Thyroid gland (tissue), 4 donors: ENCODE data around the gene ZDHHC17. TPM values are rescaled to one million over a fixed set of nuclear protein-coding genes. Genes with fewer than 3 reads are reported as not detected.

Source experiments
- DNase-seq, 2 donors: peaks; one replicate each; pipeline ENCODE4 v3.0.0-alpha.2; 2019
- H3K27ac ChIP-seq, 3 donors: fragments of 200-600 bp; sonication (generic); 1 replicate in 2 of 3; 2 replicates in 1 of 3; pipeline ENCODE4 v1.5.1; 2016 to 2019; ENCODE audit warnings: mild to moderate bottlenecking in 1 of 3, moderate library complexity in 1 of 3
- H3K27me3 ChIP-seq: fragments of 200-600 bp; sonication (generic); one replicate; pipeline ENCODE4 v1.5.1; 2019
- H3K36me3 ChIP-seq, 2 donors: fragments of 200-600 bp; sonication (generic); one replicate each; pipeline ENCODE4 v1.5.1; 2016 to 2019
- H3K4me1 ChIP-seq, 2 donors: fragments of 200-600 bp; sonication (generic); one replicate each; pipeline ENCODE4 v1.5.1; 2017 to 2019
- H3K4me3 ChIP-seq, 3 donors: fragments of 200-600 bp; sonication (generic); replicated peaks in 1 of 3; 1 replicate in 2 of 3; 2 replicates in 1 of 3; pipeline ENCODE4 v1.5.1; 2016; ENCODE audit warnings: mild to moderate bottlenecking in 1 of 3
- H3K9me3 ChIP-seq: fragments of 200-600 bp; sonication (generic); one replicate; pipeline ENCODE4 v1.5.1; 2017
- CTCF ChIP-seq, 6 experiments: fragments of 200-600 bp in 3 of 6; fragments of 450-650 bp in 3 of 6; sonication (generic) in 3 of 6; IDR thresholded peaks; one replicate each; pipeline ENCODE4 v1.5.1; 2016 to 2019; ENCODE audit warnings: antibody characterized with exemption in 6 of 6, mild to moderate bottlenecking in 2 of 6, inconsistent platforms in 1 of 6, moderate library complexity in 1 of 6
- POLR2A ChIP-seq, 2 donors: fragments of 450-650 bp; IDR thresholded peaks; one replicate each; pipeline ENCODE4 v1.6.1; 2017; ENCODE audit warnings: antibody characterized with exemption in 2 of 2, mild to moderate bottlenecking in 2 of 2, moderate library complexity in 1 of 2
- WGBS, 2 donors: methylation state at CpG; one replicate each; pipeline ENCODE4 v1.1.5; 2017; 5-methylcytosine and 5-hydroxymethylcytosine counted together
- intact Hi-C: fragments of 100-400 bp; cut with DNase I; formaldehyde crosslinking; loops from one replicate; pipeline ENCODE4 v1.15.1; 2023
- total RNA-seq, 4 donors: library from RNA; depleted of rRNA; stranded (reverse); fragments of >200 nt; gene quantifications; one replicate each; pipeline ENCODE4 v1.2.3, GENCODE V29; 2016

ZDHHC17 gene
- total RNA-seq, 4 donors from 2014 or later = 30.8 to 120 (median 53.4) TPM

GRCh38 chr12:76836633-76837032 lies 72.7 kb downstream of the ZDHHC17 start:
- Histone ChIP-seq H3K36me3 (peaks cover under 1 to 3% of the 10 kb centered on the region in 2 donors), H3K4me3 (no peak overlapping the region), H3K27me3 (no peaks in the 10 kb centered on the region), H3K4me1 (no peaks in the 10 kb centered on the region), H3K9me3 (no peaks in the 10 kb centered on the region), H3K27ac (no peak overlapping the region)
- WGBS, 2 donors = 77 to 94% methylated on average over 3 of the region's 3 CpGs
- intact Hi-C loops = no loop called here
- no peak for TF ChIP-seq CTCF (IDR thresholded peaks at IDR 0.05)
- TF ChIP-seq POLR2A (IDR thresholded peaks at IDR 0.05) = no peak
- no peak for DNase-seq

GRCh38 chr12:76847260-76847659 lies 83.3 kb downstream of the ZDHHC17 start:
- WGBS, 2 donors = 93 to 95% methylated on average over 2 of the region's 2 CpGs
- H3K9me3 ChIP-seq = no peaks in the 10 kb centered on the region
- TF ChIP-seq CTCF (IDR thresholded peaks at IDR 0.05) = no peak
- no peak for TF ChIP-seq POLR2A (IDR thresholded peaks at IDR 0.05)
- H3K27ac ChIP-seq = no peak overlapping the region
- H3K36me3 ChIP-seq = peaks cover 2 to 9% of the 10 kb centered on the region in 2 donors
- H3K4me3 ChIP-seq = no peak overlapping the region
- DNase-seq = no peak
- intact Hi-C loops = no loop called here
- no peaks in the 10 kb centered on the region for H3K4me1 ChIP-seq
- H3K27me3 ChIP-seq = no peaks in the 10 kb centered on the region

- Histone ChIP-seq H3K4me3 (no peak overlapping the region), H3K27ac (no peak overlapping the region), H3K4me1 (no peaks in the 10 kb centered on the region), H3K27me3 (no peaks in the 10 kb centered on the region), H3K9me3 (no peaks in the 10 kb centered on the region), H3K36me3 (peaks cover 2 to 9% of the 10 kb centered on the region in 2 donors)
- 92 to 96% methylated on average over 2 of the region's 2 CpGs for WGBS, 2 donors
- intact Hi-C loops = no loop called here
- no peak for TF ChIP-seq POLR2A (IDR thresholded peaks at IDR 0.05)
- no peak for TF ChIP-seq CTCF (IDR thresholded peaks at IDR 0.05)
- DNase-seq = no peak
Observed at GRCh38 chr12:76848132-76848531, 84.2 kb downstream of the ZDHHC17 start.

GRCh38 chr12:76852106-76852505 lies 88.2 kb downstream of the ZDHHC17 start:
- no peak for DNase-seq
- H3K27me3 ChIP-seq = no peaks in the 10 kb centered on the region
- peaks cover 5 to 9% of the 10 kb centered on the region in 2 donors for H3K36me3 ChIP-seq
- no peak overlapping the region for H3K4me3 ChIP-seq
- no peaks in the 10 kb centered on the region for H3K4me1 ChIP-seq
- 100% methylated on average over 1 of the region's 1 CpG for WGBS, 2 donors
- H3K27ac ChIP-seq = no peak overlapping the region
- no peaks in the 10 kb centered on the region for H3K9me3 ChIP-seq
- intact Hi-C loops = no loop called here
- TF ChIP-seq POLR2A (IDR thresholded peaks at IDR 0.05) (no peak), CTCF (IDR thresholded peaks at IDR 0.05) (no peak)

- Histone ChIP-seq H3K36me3 (peaks cover 2 to 5% of the 10 kb centered on the region in 2 donors), H3K27me3 (no peaks in the 10 kb centered on the region), H3K4me3 (no peak overlapping the region), H3K27ac (no peak overlapping the region), H3K4me1 (peaks cover 0 to 8% of the 10 kb centered on the region in 2 donors), H3K9me3 (no peaks in the 10 kb centered on the region)
- intact Hi-C loops = no loop called here
- 97 to 99% methylated on average over 4 of the region's 4 CpGs for WGBS, 2 donors
- no peak for DNase-seq
- TF ChIP-seq POLR2A (IDR thresholded peaks at IDR 0.05) = no peak
Observed at GRCh38 chr12:76855271-76855670, 91.4 kb downstream of the ZDHHC17 start.
